Stimulated activated CD4-positive, alpha-beta T cell treated with anti-CD3 and anti-CD28 coated beads, Interleukin-15, amount 100 ng/mL, for 24 hours (primary cell): ENCODE measurements around the gene PEX5.

Experiments used
- DNase-seq: peaks from one replicate; pipeline ENCODE4 v3.0.0-alpha.2; 2020

The PEX5 gene

DNA sequence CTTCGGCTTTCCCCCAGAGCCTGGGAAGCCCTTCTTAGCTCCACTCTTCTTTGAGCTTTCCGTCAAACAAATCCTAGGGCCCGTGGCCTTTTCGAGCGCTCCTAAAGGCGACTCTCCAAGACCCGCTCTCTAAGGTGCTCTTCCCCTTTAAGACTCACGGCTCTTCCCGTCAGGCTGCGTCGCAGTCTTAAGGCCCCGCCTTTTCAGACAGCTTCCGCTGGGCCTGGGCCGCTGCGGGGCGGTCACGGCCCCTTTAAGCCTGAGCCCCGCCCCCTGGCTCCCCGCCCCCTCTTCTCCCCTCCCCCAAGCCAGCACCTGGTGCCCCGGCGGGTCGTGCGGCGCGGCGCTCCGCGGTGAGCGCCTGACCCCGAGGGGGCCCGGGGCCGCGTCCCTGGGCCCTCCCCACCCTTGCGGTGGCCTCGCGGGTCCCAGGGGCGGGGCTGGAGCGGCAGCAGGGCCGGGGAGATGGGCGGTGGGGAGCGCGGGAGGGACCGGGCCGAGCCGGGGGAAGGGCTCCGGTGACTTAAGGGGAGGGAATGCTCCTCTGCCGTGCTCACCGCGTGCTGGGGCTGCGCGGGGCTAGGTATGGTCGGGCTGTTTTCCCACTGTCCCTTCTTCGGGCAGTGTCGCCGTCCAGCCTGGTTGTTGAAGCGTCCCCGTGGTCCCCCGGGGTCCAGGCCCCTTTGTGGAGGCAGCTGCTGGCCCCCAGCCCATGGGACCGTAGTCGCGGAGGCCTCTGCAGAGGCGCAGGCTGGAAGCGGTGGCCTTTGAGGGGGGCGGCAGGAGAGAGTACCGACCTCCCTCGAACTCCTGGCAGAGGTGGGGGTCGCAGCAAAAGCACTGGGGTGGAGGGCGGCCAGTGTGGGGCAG is at the start of gene PEX5:
Gene PEX5, plus strand, starts transcription at position 289 of the 870 bp plus-strand sequence. CDS start 692 bp downstream, outside the sequence.
- DNase-seq: peak; percentile 88

DNA sequence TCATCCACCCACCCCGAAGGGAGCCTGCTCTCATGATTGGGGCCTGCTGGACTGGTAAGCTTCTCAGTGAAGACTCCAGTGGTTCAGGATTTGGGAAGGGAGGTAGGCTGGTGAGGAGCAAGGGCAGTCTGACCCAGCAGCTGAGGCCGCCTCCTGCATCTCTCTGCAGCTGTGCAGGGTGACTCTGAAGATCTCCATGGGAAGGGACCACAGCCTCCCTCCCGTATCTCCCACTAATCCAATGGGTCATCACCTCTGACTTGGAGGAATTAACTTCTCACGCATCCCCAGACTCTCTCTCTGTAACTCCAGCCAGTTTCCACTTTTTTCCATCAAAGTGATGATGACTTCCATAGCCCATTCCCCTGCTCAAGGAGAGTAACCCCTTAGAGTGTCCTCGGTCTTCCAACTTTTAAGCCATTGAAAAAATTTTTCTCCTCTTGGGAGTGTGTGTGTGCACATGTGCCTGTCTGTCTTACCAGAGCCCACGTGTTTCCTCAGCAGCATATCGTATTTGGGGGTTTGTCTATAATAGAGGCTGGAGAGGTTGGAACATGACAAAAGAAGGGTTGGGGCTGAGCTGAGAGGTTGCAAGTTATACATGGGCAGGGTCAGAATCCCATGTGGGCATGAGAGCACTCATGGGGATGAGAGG is 48.0 kb upstream of the PEX5 start:
- DNase-seq: no peak

DNA sequence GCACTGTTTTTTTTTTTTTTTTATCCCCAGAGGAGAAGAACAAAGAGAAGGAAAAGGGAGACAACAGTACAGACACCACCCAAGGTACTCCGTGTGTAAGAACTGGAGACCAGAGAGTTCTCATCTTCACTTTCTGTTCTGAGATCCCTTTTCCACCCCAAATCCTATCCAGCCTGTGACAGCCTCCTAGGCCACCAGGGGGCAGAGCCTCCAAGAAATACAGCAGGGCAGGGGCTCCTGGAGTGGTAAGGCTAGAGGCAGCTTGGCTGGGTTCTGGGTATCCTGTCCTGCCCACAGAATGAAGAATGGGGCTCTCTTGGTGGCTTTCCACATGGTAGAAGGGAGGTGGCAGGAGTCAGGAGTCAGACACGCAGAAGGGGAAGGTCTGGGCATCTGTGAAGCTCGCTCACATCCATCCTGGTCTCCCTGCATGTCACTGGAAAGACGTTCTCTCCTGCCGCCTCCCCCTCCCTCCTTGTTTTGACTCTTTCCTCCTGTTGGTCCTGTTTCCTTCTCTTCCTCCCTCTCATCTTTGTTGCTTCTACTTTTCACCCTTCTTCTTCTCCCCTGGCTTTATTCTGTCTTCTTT is 47.3 kb upstream of the PEX5 start:
- peak; percentile 73 for DNase-seq

DNA sequence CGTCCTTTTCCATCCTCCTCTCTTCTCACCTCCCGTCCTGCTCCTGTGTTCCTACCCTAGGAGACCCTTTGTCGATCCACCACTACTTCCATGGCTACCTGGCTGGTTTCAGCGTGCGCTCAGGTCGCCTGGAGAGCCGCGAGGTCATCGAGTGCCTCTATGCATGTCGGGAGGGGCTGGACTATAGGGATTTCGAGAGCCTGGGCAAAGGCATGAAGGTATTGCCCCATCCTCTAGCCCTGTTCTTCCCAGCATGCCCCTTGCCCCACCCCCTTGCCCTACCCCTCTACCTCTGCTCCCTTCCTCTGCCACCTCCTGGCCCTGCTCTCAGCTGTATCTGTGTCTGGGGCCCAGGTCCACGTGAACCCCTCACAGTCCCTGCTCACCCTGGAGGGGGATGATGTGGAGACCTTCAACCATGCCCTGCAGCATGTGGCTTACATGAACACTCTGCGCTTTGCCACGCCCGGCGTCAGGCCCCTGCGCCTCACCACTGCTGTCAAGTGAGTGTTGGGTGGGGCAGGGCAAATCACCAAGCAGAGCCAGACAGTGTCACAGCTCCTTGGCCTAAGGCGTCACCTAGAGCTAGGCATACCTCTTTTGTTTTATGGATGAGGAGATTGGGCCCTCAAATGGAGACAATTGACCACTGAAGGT is 46.5 kb upstream of the PEX5 start:
- no peak for DNase-seq

DNA sequence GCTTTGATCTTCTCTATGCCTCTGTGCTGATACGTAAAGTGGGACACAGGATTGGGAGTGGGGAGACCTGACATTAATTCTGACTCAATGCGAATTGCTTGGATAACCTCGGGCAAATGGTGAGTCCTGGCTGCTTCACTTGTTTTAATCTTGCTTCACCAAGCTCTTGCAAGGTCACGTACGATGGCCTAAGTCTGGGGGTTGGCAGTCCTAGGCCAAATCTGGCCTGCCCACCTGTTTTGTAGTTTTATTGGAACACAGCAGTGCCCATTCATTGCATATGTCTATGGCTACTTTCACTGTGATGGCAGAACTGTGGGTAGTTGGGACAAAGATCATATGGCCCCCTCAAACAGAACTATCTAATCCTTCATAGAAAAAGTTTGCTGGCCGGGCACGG is 45.9 kb upstream of the PEX5 start:
- DNase-seq: no peak

DNA sequence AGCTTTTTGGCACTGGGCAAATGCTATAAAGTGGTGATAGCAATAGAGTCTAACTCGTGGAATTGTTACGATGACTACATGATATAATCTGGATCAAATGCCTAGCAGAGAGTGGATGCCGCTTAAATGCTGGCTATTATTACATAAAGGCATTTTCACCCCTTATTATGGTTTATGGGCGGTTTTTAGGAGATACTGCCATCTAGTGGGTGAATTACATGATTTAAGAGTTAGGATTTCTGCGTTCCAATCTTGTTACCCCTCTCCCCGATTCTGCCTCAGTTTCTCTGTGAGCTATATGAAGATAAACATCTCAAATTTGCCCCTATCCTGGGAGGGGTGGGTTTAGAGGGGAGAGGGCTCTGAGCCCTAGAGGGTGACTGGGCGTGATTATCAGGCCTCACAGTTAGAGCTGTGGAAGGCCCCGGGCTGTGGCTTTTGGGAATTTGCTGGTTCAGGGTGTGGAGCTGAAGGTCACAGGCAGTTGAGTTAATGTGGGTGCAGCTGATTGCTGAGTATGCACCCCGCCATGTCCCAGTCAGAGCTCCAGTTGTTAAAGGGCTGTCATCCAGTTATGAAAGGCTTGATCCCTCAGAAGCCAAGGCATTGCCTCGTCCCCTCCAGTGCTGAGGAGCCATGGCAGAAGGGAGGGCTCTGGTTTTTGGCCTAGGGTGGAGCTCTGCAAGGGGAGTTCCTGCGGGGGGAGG is 44.9 kb upstream of the PEX5 start:
- no peak for DNase-seq

DNA sequence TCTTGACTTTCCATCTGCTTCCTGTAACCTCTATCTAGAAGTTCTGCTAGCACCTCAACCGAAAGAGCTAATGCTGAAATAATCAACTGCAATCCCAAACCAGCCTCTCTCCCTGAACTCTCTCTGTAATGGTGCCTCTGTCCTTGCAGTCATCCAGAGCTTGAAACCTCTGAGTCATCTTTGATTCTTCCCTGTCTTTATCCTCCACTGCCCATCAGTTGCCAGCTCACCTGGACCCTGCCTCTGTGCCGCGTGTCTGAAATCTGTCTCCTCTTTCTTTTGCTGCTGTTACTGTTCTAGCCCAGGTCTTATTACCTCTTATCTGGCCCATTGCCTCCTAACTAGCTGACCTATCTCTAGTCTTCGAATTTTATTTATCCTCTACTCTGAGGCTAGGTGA is 43.8 kb upstream of the PEX5 start:
- DNase-seq: no peak

DNA sequence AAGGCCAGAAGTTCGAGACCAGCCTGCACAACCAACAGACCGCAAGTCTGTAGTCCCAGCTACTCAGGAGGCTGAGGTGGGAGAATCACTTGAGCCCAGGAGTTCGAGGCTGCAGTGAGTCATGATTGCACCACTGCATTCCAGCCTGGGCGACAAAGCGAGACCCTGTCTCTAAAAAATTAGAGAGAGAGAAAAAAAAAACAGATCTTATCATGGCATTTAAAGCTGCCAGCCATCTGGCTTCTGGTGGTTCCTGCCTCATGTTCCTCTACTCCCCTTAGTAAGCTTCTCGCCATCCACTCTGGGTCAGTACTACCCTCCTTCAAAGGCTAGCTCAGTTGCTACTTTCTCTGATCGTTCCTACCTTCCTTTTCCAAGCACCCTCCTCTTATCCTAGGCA is 43.3 kb upstream of the PEX5 start:
- DNase-seq: no peak

DNA sequence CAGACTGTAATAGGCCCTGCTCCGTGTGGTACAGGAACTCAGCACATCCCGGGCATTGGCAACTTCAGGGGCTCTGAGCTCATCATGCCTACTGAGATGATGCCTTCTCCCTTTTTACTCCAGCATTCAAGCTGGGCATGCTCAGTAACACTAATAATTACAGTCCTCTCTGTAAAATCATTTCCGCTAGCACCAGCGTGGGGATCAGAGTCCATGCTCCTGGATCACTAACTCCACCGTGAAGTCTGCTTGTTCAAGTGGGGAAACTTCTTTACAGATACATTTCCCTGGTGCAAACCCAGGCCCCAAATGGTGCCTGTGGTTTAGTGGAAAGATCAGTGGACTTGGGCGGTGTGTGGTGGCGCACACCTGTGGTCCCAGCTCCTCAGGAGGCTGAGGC is 42.6 kb upstream of the PEX5 start:
- no peak for DNase-seq

DNA sequence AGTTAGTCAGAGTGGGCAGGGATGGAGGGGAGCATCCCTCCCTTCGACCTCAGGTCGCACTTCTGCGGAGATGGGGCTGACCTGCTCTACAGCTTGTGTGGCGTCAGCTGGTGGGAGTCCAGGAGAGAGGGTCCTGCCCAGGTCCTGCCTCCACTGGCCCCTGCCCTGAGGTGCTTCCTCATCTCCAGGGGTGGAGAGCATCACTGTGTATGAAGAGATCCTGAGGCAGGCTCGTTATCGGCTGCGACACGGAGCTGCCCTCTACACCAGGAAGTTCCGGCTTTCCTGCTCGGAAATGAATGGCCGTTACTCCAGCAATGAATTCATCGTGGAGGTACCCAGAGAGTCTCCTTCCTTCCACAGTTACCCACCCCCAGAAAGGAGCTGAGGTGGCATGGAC is 39.1 kb upstream of the PEX5 start:
- DNase-seq: no peak

DNA sequence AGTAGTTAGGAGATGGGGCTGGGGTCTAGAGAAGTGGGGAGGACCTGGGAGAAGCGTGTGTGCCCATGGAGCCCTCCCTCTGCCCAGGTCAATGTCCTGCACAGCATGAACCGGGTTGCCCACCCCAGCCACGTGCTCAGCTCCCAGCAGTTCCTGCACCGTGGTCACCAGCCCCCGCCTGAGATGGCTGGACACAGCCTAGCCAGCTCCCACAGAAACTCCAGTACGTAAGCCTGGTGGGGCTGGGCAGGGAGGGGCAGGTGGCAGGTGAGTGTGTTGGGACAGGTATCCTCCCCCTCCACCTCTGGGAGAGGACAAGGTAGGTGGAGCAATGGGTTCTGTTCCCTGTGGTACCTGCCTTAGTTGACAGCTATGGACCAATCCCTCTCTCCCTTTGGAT is 38.6 kb upstream of the PEX5 start:
- no peak for DNase-seq

DNA sequence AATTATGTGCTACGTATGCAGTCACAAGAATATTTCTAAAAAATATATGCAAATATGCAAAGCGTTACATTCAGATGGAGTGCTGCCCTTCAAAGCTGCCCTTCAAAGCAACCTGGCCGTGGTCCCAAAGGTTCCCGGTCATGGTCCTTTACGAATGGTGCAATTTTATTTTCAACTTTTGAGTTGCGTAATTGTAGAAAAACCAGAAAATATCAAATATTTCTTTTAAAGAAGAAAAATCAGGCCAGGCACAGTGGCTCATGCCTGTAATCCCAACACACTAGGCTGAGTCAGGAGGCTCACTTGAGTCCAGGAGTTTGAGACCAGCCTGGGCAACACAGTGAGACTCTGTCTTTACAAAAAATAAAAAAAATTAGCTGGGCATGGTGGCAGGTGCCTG is 38.0 kb upstream of the PEX5 start:
- DNase-seq: no peak

DNA sequence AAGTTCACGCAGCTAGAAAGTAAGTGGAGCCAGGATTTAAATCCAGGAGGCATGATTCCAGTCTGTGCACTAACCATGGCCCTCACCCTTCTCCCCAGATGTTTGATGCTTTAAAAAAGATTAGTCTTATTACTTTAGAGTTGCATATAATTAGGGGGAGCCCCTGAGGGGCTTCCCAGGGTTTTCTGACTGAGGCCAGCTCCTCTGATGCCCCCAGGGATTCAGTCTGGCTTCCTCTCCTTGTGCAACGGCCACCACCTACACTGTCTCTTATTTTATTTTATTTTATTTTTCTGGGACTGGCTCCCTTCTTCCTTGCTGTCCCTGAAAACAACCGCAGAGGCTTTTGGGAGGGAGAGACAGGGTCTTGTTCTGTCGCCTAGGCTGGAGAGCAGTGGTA is 36.7 kb upstream of the PEX5 start:
- no peak for DNase-seq

DNA sequence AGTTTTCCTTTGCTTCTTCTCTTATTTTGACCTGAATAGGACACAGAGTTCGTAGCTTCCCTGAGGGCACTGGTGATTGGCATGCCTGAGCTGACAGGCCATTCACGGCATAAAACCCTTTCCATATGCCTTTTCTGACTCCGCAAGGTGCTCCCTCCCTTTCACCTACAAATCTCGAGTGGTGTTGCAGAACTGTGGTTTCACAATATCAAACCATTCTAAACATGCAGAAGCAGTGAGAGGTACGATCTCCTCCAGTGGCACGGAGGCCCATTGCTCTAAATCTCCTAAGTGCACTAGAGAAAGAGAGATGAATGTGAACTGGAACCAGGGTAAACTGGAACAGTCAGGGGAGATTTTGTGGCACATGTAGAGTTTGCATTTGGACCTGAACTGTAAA is 35.4 kb upstream of the PEX5 start:
- no peak for DNase-seq

DNA sequence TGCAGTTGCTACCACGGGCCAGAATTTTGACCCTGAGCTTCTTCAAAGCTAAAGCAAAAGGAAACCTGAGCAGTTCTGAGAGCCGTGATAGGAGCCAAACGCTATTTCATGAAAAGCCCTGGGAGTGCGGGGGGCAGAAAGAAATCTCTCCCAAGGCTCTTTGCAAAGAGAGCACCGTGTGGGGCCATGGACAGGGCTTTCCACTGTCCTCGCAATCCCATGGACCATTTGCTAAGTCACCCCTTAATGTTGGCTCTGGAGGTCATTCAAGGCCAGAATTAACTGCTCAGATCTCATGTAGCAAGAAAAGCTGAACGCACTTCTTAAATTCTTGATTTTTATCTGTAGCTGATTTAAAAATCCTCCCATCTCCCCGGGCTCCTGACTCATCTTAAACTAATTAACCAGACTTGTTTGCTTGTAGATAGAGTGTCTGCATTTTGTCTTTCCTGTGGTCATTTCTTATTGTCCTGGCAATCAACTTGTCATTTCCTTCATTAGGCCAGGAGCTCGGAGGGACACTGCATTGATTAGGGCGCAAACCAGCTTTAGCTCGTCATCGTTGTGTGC is 34.5 kb upstream of the PEX5 start:
- no peak for DNase-seq

DNA sequence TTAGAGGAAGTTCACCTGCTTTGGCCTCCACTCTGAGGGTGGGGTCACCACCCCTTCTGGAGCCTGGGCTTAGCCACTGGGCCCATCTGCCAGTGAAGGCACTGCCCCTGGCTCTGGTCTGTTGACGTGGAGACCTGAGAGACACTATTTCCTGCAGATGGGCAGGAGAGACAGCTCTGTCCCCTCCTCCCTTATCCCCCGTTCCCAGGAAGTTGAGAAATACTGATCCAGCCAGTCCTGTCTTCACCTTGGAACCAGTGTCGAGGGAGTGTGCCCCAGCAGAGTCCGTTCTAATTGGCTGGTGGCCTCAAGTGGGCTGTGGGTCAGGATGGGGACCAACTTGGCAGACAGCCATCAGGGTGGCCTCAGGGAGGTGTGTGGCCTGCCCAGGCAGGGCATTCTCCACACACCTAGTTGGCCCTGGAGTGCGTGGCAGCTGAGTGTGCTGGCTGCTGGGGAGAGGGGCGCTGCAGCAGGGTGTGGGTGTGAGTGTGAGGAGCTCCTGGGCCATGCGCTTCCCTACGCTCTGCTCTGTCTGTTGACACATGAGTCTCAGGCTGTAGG is 33.9 kb upstream of the PEX5 start:
- DNase-seq: no peak

DNA sequence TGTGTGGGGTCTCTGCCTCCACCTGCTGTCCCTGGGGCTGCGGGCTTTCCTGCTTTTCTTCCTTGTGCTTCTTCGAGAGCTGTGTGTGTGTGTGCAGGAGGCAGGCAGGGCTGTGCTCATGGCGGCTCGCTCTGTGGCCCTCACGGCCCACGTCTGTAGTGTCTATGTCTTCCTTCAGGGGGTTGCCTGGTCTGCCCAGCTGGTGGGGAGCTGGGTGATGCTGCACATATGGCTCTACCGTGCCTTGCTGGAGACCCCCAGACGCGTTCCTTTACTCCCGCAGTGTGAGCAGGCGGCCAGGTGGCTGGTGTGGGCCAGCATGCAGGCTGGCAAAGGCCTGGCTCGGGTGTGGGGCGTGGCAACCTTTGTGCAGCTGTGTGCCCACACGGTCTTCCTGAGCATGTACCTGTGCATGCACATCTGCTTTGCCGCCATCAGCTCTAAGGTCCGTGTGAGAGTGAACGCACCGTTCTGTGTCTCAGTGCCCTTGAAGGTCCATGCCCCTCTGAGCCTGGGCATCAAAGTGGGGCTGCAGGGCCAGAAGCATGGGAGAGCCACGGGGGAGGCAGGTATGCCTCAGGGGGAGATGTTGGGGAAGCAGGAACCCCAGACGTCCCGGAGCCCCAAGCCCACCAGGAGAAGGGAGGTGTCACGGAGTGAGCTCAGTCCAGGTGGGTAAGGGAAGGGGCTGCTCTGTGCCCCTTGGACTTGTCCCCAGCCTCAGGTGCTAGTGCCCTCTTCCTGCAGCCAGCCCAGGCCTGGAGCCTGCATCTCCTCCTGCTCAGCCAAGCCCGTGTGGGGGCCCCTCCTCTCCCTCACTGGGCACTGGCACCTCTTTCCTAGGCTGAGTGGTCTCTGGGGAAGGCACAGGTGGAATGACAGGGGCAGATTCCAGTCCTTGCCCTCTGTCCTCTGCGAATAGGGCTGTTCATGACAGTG is 33.0 kb upstream of the PEX5 start:
- DNase-seq: no peak

DNA sequence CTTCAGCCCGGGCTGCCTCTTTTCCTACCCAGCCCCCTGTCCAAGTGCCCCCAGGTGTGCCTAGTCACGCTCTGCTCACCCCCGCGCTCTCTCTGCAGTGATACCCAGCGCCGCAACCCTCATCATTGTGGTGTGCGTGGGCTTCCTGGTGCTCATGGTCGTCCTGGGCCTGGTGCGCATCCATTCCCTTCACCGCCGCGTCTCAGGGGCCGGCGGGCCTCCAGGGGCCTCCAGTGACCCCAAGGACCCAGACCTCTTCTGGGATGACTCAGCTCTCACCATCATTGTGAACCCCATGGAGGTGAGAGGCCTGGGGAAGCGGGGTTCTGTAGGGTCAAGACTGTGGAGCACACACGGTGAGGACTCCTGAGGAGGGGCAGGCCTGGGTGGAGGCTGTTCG is 32.1 kb upstream of the PEX5 start:
- DNase-seq: no peak

DNA sequence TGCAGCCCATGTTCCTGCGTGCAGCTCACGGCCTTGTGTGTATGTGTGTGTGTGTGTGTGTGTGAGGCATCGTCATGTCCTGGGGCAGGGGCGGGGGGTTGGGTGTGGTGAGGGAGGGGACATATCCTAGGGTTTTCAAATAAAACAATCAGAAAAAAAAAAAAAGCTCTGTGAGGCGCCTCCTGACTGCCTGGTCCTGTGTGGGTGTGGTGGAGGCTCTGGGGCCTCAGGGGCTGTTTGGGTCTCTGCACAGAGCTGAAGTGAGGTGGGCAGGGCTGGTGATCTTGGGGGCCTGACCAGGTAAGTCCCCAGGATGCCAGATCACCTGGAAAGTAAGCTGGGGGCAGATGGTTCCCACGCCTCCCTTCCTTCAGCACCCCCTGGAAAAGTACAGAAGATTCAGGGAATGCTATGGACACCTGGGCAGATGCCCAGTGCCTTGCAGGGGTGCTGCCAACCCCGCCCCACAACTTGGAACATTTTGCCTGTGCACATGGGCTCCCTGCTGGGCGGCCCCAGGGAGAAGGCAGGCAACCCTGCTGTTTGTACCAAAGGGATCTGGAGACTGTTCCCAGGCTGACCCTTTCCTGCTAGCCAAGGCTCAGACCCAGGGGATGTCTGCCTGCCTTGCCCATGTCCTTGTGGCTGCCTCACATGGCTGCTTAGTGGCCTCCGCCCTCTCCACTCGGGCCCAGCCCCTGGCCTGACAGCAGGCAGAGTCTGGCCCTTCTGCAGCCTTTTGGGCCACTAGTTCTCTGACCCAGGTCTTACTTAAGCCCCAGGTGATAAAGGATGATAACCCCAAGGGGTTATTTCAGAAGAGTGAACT is 30.5 kb upstream of the PEX5 start:
- DNase-seq: no peak

DNA sequence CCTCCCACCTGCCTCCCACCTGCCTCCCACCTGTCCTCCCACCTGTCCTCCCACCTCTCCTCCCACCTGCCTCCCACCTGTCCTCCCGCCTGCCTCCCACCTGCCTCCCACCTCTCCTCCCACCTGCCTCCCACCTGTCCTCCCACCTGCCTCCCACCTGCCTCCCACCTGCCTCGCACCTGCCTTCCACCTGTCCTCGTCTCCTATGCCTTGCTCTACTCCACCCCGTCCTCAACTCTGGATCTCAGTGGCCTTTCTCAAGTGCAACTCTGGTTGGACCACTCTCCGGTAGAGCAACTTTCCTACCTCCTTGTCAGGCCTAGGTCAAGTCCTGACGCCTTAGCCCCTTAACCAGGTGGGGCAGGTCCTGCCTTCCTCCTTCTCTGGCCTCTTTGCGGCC is 29.3 kb upstream of the PEX5 start:
- DNase-seq: no peak
